Ovary (tissue), 9 donors: Measurements from ENCODE around the gene RPS27L. TPM values are rescaled to one million over a fixed set of nuclear protein-coding genes. Genes with fewer than 3 reads are reported as not detected.

Source experiments
- DNase-seq, 5 donors: peaks; one replicate each; pipeline ENCODE4 v3.0.0-alpha.2; 2019 to 2020
- H3K27ac ChIP-seq, 2 donors: fragments of 200-600 bp; one replicate each; pipeline versions ENCODE4 v1.5.1 to v1.8.0; 2019 to 2022
- H3K27me3 ChIP-seq: fragments of 200-600 bp; one replicate; pipeline ENCODE4 v1.8.0; 2022
- H3K36me3 ChIP-seq: fragments of 200-600 bp; sonication (generic); one replicate; pipeline ENCODE4 v1.5.1; 2019
- H3K4me1 ChIP-seq: one replicate; pipeline ENCODE4 v1.8.1; 2013; ENCODE audit warnings: mild to moderate bottlenecking, moderate library complexity; ENCODE audit not compliant: insufficient read depth
- H3K4me3 ChIP-seq: fragments of 200-600 bp; sonication (generic); one replicate; pipeline ENCODE4 v1.5.1; 2017
- H3K9me3 ChIP-seq, 2 donors: fragments of 200-600 bp in 1 of 2; sonication (generic) in 1 of 2; one replicate each; pipeline versions ENCODE4 v1.5.1 to v1.8.1; 2013 to 2019; ENCODE audit warnings: mild to moderate bottlenecking in 1 of 2, moderate library complexity in 1 of 2
- CTCF ChIP-seq, 3 donors: fragments of 450-650 bp in 2 of 3; fragments of 200-600 bp in 1 of 3; IDR thresholded peaks; one replicate each; pipeline versions ENCODE4 v1.5.1 to v1.8.0; 2016 to 2022; ENCODE audit warnings: antibody characterized with exemption in 3 of 3, mild to moderate bottlenecking in 1 of 3
- EP300 ChIP-seq: sonication (generic); formaldehyde crosslinking; IDR thresholded peaks from one replicate; pipeline ENCODE4 v1.6.1; 2017; ENCODE audit warnings: antibody characterized with exemption
- POLR2A ChIP-seq: fragments of 450-650 bp; IDR thresholded peaks from one replicate; pipeline ENCODE4 v1.6.1; 2017; ENCODE audit warnings: antibody characterized with exemption, mild to moderate bottlenecking, moderate library complexity
- WGBS, 3 donors: extraction: QIAGEN DNeasy Blood & Tissue Kit in 1 of 3; methylation state at CpG; one replicate each; pipeline versions ENCODE4 v1.1.5 to v1.1.7; 2013 to 2017; 5-methylcytosine and 5-hydroxymethylcytosine counted together
- intact Hi-C, 4 donors: fragments of 100-400 bp; cut with DNase I; formaldehyde crosslinking; loops; one replicate each; pipeline versions ENCODE4 v1.11.0 to v1.15.1; 2022 to 2023
- polyA plus RNA-seq, 2 donors: library from polyadenylated mRNA; stranded (reverse); fragments of 200-250 nt in 1 of 2; fragments of 350-450 nt in 1 of 2; fragmentation: Illumina TruSeq in 1 of 2; extraction: RNeasy Lipid Tissue Mini Kit (QIAGEN cat#74804) in 1 of 2; gene quantifications; one replicate each; pipeline ENCODE4 v1.2.3, GENCODE V29; 2013 to 2014
- total RNA-seq, 7 donors: library from RNA; depleted of rRNA in 2 of 7; stranded (reverse); fragments of >200 nt in 2 of 7; fragmentation: NEBNext Ultra II Directional in 3 of 7; extraction: Animal tissue kit (Norgen Biotek cat#: 25700) in 3 of 7; gene quantifications; one replicate each; pipeline versions ENCODE4 v1.1.0 to v1.2.4, GENCODE V29; 2016 to 2023
- donor health status: DM: no; HTN: no; CAD: no; lungs with moderate emphysema.
- donor health status: DM: no; HTN: no; CAD: no.
- donor health status: Bipolar disorder and iron deficiency.
- donor health status: DM: yes; HTN: yes; CAD: no.
- donor health status: DM: no; HTN: no; CAD: no.
- donor health status: DM: yes; HTN: yes; CAD: no.

The RPS27L gene
- total and polyA plus RNA-seq, 9 donors, result 85.5 to 129 (median 95.0) TPM

- peak overlapping the region; percentile 37 to 96 for H3K27ac ChIP-seq
- H3K9me3 ChIP-seq, result no peaks in the 10 kb centered on the region
- intact Hi-C loops, result loop anchor here in 2 of 4 donors (10.0 kb wide), 3 partner anchors 113 to 247 kb away; partner anchors contain the start of genes APH1B (in 1 of the 2) and TPM1 (in 1 of the 2)
- peaks cover 2% of the 10 kb centered on the region for H3K4me1 ChIP-seq
- H3K27me3 ChIP-seq, result no peaks in the 10 kb centered on the region
- WGBS, 3 donors, result 1 to 2% (median 2%) methylated on average over 18 of the region's 18 CpGs
- DNase-seq, result peak; percentile 48 to 63 (median 52)
- H3K4me3 ChIP-seq, result peak overlapping the region; percentile 97
- TF ChIP-seq EP300 (no peak), CTCF (IDR thresholded peaks at IDR 0.05) (no peak), POLR2A (no peak)
- H3K36me3 ChIP-seq, result no peaks in the 10 kb centered on the region
These were observed 684 bp upstream of the RPS27L start for GRCh38 chr15:63157891-63158431.

GRCh38 chr15:63156755-63157117 lies 541 bp downstream of the RPS27L start:
- peak overlapping the region; percentile 37 to 96 for H3K27ac ChIP-seq
- no peaks in the 10 kb centered on the region for H3K36me3 ChIP-seq
- intact Hi-C loops, result loop anchor here in 2 of 4 donors (10.0 kb wide), 3 partner anchors 112 to 248 kb away; partner anchors contain the start of genes APH1B (in 1 of the 2) and TPM1 (in 1 of the 2)
- no peaks in the 10 kb centered on the region for H3K9me3 ChIP-seq
- H3K4me3 ChIP-seq, result peak overlapping the region; percentile 97
- peak in 3 of 5 donors; percentile 28 to 36 (median 29) for DNase-seq
- no peak for TF ChIP-seq POLR2A
- TF ChIP-seq EP300, result no peak
- no peak for TF ChIP-seq CTCF (IDR thresholded peaks at IDR 0.05)
- H3K27me3 ChIP-seq, result no peaks in the 10 kb centered on the region
- 0 to 1% (median 0%) methylated on average over 16 of the region's 16 CpGs for WGBS, 3 donors
- peaks cover 2% of the 10 kb centered on the region for H3K4me1 ChIP-seq

- TF ChIP-seq EP300 (no peak), CTCF (IDR thresholded peaks at IDR 0.05) (no peak), POLR2A (no peak)
- Histone ChIP-seq H3K4me3 (peak overlapping the region; percentile 97), H3K4me1 (peaks cover 2% of the 10 kb centered on the region), H3K27ac (peak overlapping the region in 1 of 2 donors; percentile 96), H3K27me3 (no peaks in the 10 kb centered on the region), H3K36me3 (no peaks in the 10 kb centered on the region), H3K9me3 (no peaks in the 10 kb centered on the region)
- intact Hi-C loops, result loop anchor here in 2 of 4 donors (10.0 kb wide), 3 partner anchors 111 to 249 kb away; partner anchors contain the start of genes APH1B (in 1 of the 2) and TPM1 (in 1 of the 2)
- DNase-seq, result no peak
- 2 to 3% (median 3%) methylated on average over 10 of the region's 10 CpGs for WGBS, 3 donors
These were observed 1.1 kb downstream of the RPS27L start for GRCh38 chr15:63156086-63156710.

GRCh38 chr15:63155486-63155885 lies 1.8 kb downstream of the RPS27L start:
- Histone ChIP-seq H3K4me1 (peaks cover 2% of the 10 kb centered on the region), H3K27me3 (no peaks in the 10 kb centered on the region), H3K36me3 (no peaks in the 10 kb centered on the region), H3K9me3 (no peaks in the 10 kb centered on the region), H3K27ac (no peak overlapping the region), H3K4me3 (no peak overlapping the region)
- intact Hi-C loops, result loop anchor here in 2 of 4 donors (10.0 kb wide), 3 partner anchors 111 to 249 kb away; partner anchors contain the start of genes APH1B (in 1 of the 2) and TPM1 (in 1 of the 2)
- no peak for DNase-seq
- TF ChIP-seq POLR2A, result no peak
- TF ChIP-seq CTCF (IDR thresholded peaks at IDR 0.05), result no peak
- no peak for TF ChIP-seq EP300
- 68 to 71% (median 69%) methylated on average over 3 of the region's 3 CpGs for WGBS, 3 donors
